ENCODE measurements around the gene GNAO1.

The GNAO1 gene

GRCh38 chr16:56278196-56278855, 87.0 kb downstream of the GNAO1 start:
- DNase-seq (ENCODE audit: low read depth): no peak
- H3K4me3 ChIP-seq (ENCODE audit: low read depth, low read length): no peak overlapping the region

- H3K4me3 ChIP-seq (ENCODE audit: low read depth, low read length): no peak overlapping the region
- no peak for DNase-seq (ENCODE audit: low read depth)
Observed at GRCh38 chr16:56279132-56279531, 87.8 kb downstream of the GNAO1 start.

- no peak overlapping the region for H3K4me3 ChIP-seq (ENCODE audit: low read depth, low read length)
- no peak for DNase-seq (ENCODE audit: low read depth)
Observed at GRCh38 chr16:56279914-56280313, 88.6 kb downstream of the GNAO1 start.

GRCh38 chr16:56281249-56281805, 90.0 kb downstream of the GNAO1 start:
- H3K4me3 ChIP-seq (ENCODE audit: low read depth, low read length): no peak overlapping the region
- no peak for DNase-seq (ENCODE audit: low read depth)

GRCh38 chr16:56282451-56282850, 91.2 kb downstream of the GNAO1 start:
- H3K4me3 ChIP-seq (ENCODE audit: low read depth, low read length): no peak overlapping the region
- no peak for DNase-seq (ENCODE audit: low read depth)

GRCh38 chr16:56284521-56284920, 93.2 kb downstream of the GNAO1 start:
- DNase-seq (ENCODE audit: low read depth): no peak
- no peak overlapping the region for H3K4me3 ChIP-seq (ENCODE audit: low read depth, low read length)

GRCh38 chr16:56286809-56287208, 95.5 kb downstream of the GNAO1 start:
- no peak for DNase-seq (ENCODE audit: low read depth)
- no peak overlapping the region for H3K4me3 ChIP-seq (ENCODE audit: low read depth, low read length)

- H3K4me3 ChIP-seq (ENCODE audit: low read depth, low read length): no peak overlapping the region
Observed at GRCh38 chr16:56288019-56288418, 96.7 kb downstream of the GNAO1 start.

GRCh38 chr16:56289416-56289815, 98.1 kb downstream of the GNAO1 start:
- no peak overlapping the region for H3K4me3 ChIP-seq (ENCODE audit: low read depth, low read length)
- no peak for DNase-seq (ENCODE audit: low read depth)

More at GRCh38 chr16:56288019-56288418, 96.7 kb downstream of the GNAO1 start:
- no peak for DNase-seq (ENCODE audit: low read depth)

- DNase-seq (ENCODE audit: low read depth): no peak
- no peak overlapping the region for H3K4me3 ChIP-seq (ENCODE audit: low read depth, low read length)
Observed at GRCh38 chr16:56289862-56290261, 98.6 kb downstream of the GNAO1 start.

GRCh38 chr16:56294014-56294413, 102.7 kb downstream of the GNAO1 start:
- DNase-seq (ENCODE audit: low read depth): no peak
- no peak overlapping the region for H3K4me3 ChIP-seq (ENCODE audit: low read depth, low read length)

- DNase-seq (ENCODE audit: low read depth): no peak
- no peak overlapping the region for H3K4me3 ChIP-seq (ENCODE audit: low read depth, low read length)
Observed at GRCh38 chr16:56294579-56294978, 103.3 kb downstream of the GNAO1 start.

GRCh38 chr16:56295059-56295665, 103.9 kb downstream of the GNAO1 start:
- H3K4me3 ChIP-seq (ENCODE audit: low read depth, low read length): no peak overlapping the region
- DNase-seq (ENCODE audit: low read depth): no peak

- DNase-seq (ENCODE audit: low read depth): no peak
- no peak overlapping the region for H3K4me3 ChIP-seq (ENCODE audit: low read depth, low read length)
Observed at GRCh38 chr16:56295739-56296527, 104.6 kb downstream of the GNAO1 start.

- no peak overlapping the region for H3K4me3 ChIP-seq (ENCODE audit: low read depth, low read length)
- no peak for DNase-seq (ENCODE audit: low read depth)
Observed at GRCh38 chr16:56297684-56298083, 106.4 kb downstream of the GNAO1 start.

GRCh38 chr16:56298116-56298515, 106.8 kb downstream of the GNAO1 start:
- DNase-seq (ENCODE audit: low read depth): no peak
- no peak overlapping the region for H3K4me3 ChIP-seq (ENCODE audit: low read depth, low read length)

GRCh38 chr16:56298948-56299596, 107.8 kb downstream of the GNAO1 start:
- DNase-seq (ENCODE audit: low read depth): no peak
- H3K4me3 ChIP-seq (ENCODE audit: low read depth, low read length): no peak overlapping the region

- no peak overlapping the region for H3K4me3 ChIP-seq (ENCODE audit: low read depth, low read length)
Observed at GRCh38 chr16:56300242-56300623, 108.9 kb downstream of the GNAO1 start.

GRCh38 chr16:56300891-56301850, 109.9 kb downstream of the GNAO1 start:
- H3K4me3 ChIP-seq (ENCODE audit: low read depth, low read length): no peak overlapping the region

More at GRCh38 chr16:56300242-56300623, 108.9 kb downstream of the GNAO1 start:
- no peak for DNase-seq (ENCODE audit: low read depth)

More at GRCh38 chr16:56300891-56301850, 109.9 kb downstream of the GNAO1 start:
- DNase-seq (ENCODE audit: low read depth): no peak

All from skeletal muscle cell (primary cell).